Mucosa of rectum (tissue), 2 donors: ENCODE results near the gene SAMD14.
A peak's percentile ranks its signal among the peaks of the same experiment; 100 is the strongest.

Source experiments
- H3K27ac ChIP-seq, 2 donors: one replicate each; pipeline ENCODE4 v1.7.0; 2013; ENCODE audit warnings: inconsistent platforms in 2 of 2, low read depth in 2 of 2, low read length in 2 of 2
- H3K27me3 ChIP-seq, 2 donors: one replicate each; pipeline ENCODE4 v1.7.0; 2013; ENCODE audit warnings: low read length in 2 of 2; ENCODE audit not compliant: control insufficient read depth in 2 of 2, insufficient read depth in 2 of 2
- H3K36me3 ChIP-seq, 2 donors: one replicate each; pipeline ENCODE4 v1.7.0; 2013; ENCODE audit warnings: low read length in 2 of 2; ENCODE audit not compliant: control insufficient read depth in 2 of 2, insufficient read depth in 2 of 2
- H3K4me1 ChIP-seq, 2 donors: one replicate each; pipeline ENCODE4 v1.7.0; 2013; ENCODE audit warnings: low read length in 2 of 2, mild to moderate bottlenecking in 1 of 2; ENCODE audit not compliant: control insufficient read depth in 2 of 2, insufficient read depth in 2 of 2
- H3K4me3 ChIP-seq, 2 donors: one replicate each; pipeline ENCODE4 v1.7.0; 2013; ENCODE audit warnings: low read length in 2 of 2
- H3K9ac ChIP-seq, 2 donors: one replicate each; pipeline ENCODE4 v1.7.0; 2013; ENCODE audit warnings: low read length in 2 of 2, low read depth in 1 of 2, mild to moderate bottlenecking in 1 of 2
- H3K9me3 ChIP-seq, 2 donors: one replicate each; pipeline ENCODE4 v1.7.0; 2013; ENCODE audit warnings: low read length in 2 of 2; ENCODE audit not compliant: control insufficient read depth in 2 of 2
- donor health status: healthy.
- donor health status: Normal muscosa, but diverticular disease.

The SAMD14 gene

DNA sequence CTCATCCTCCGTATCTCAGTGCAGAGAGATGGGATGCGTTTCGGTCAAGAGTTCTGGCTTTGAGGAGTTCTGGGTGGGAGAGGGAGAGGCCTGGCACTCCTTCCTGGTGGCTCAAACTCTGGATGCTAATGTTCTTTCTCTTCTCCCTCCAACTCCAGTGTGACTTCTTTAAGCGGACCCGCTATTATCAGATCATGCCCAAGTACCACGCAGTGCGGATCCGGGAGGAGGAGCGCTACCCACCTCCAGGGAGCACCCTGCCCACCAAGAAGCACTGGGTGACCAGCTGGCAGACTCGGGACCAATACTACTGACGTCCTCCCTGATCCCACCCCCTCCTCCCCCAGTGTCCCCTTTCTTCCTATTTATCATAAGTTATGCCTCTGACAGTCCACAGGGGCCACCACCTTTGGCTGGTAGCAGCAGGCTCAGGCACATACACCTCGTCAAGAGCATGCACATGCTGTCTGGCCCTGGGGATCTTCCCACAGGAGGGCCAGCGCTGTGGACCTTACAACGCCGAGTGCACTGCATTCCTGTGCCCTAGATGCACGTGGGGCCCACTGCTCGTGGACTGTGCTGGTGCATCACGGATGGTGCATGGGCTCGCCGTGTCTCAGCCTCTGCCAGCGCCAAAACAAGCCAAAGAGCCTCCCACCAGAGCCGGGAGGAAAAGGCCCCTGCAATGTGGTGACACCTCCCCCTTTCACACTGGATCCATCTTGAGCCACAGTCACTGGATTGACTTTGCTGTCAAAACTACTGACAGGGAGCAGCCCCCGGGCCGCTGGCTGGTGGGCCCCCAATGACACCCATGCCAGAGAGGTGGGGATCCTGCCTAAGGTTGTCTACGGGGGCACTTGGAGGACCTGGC, 40.8 kb downstream of the SAMD14 start:
- Histone ChIP-seq H3K4me3 (no peak overlapping the region), H3K9me3 (no peaks in the 10 kb centered on the region), H3K36me3 (peaks cover 14 to 21% of the 10 kb centered on the region in 2 donors), H3K4me1 (no peaks in the 10 kb centered on the region), H3K27ac (no peak overlapping the region), H3K9ac (no peak overlapping the region), H3K27me3 (no peaks in the 10 kb centered on the region)

DNA sequence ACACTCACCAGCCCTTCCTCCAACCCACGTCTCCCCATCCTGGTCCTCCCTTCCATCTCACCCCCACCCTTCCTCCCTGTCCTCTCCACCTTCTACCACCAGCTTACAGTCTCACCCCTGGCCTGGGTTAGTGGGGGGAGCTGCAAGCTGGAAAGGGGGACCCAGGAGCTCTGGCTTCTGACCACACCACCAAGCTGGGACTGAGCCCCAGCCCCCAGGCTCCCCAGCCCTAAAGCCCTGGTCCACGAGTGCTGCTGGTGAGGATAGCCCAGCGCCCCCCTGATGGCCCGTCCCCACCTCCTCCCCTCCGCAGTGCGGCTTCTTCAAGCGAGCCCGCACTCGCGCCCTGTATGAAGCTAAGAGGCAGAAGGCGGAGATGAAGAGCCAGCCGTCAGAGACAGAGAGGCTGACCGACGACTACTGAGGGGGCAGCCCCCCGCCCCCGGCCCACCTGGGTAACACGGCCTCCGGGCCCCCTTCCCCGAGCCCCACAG, 42.0 kb downstream of the SAMD14 start:
- Histone ChIP-seq H3K9me3 (no peaks in the 10 kb centered on the region), H3K4me1 (no peaks in the 10 kb centered on the region), H3K9ac (no peak overlapping the region), H3K27me3 (no peaks in the 10 kb centered on the region), H3K4me3 (no peak overlapping the region), H3K36me3 (peaks cover 14 to 21% of the 10 kb centered on the region in 2 donors), H3K27ac (no peak overlapping the region)

DNA sequence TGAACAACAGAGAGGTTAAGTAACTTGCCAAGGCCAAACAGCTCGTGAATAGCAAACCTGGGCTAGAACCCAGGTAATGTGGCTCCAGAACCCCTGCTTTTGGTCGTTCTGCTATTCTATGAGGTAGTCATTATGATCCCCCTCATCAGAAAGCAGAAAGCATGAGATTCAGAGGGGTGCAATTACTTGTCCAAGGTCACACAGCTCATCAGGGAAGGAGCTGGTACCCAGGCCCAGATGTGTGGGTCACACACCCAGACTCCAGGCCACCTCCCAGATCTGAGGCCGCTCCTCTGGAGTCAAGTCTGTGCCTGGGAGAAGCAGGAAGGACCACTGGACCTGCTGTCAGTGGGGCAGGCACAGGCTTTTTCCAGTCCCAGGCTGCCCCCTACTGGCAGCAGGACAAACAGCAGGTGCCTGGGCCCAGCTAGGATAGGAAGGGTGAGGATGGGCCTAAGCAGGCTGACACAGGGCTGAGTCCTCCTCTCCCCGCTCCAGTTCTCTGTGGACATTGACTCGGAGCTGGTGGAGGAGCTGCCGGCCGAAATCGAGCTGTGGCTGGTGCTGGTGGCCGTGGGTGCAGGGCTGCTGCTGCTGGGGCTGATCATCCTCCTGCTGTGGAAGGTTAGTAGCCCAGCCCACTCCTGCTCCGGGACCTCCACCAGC, 42.6 kb downstream of the SAMD14 start:
- Histone ChIP-seq H3K9ac (no peak overlapping the region), H3K27ac (no peak overlapping the region), H3K9me3 (no peaks in the 10 kb centered on the region), H3K4me3 (no peak overlapping the region), H3K4me1 (no peaks in the 10 kb centered on the region), H3K27me3 (no peaks in the 10 kb centered on the region), H3K36me3 (peaks cover 16 to 21% of the 10 kb centered on the region in 2 donors)

DNA sequence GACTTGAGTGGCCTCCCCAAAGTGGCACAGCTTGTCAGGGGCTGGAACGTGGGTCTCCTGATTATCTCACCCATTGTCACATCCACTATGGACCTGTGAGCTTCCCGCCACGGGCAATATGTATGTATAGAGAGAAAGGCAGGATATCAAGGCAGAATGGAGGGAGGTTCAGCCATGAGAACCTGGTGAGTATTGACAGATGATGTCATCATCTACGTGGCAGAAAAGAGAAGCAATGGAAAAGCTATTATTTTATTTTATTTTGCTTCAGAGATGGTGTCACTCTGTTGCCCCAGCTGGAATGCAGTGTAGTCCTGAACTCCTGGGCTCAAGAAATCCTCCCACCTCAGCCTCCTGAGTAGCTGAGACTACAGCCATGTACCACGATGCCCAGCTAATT, 48.2 kb downstream of the SAMD14 start:
- Histone ChIP-seq H3K27ac (no peak overlapping the region), H3K4me3 (no peak overlapping the region), H3K27me3 (no peaks in the 10 kb centered on the region), H3K9ac (no peak overlapping the region), H3K4me1 (peaks cover 6 to 12% of the 10 kb centered on the region in 2 donors), H3K36me3 (peaks cover 40 to 45% of the 10 kb centered on the region in 2 donors), H3K9me3 (no peaks in the 10 kb centered on the region)

DNA sequence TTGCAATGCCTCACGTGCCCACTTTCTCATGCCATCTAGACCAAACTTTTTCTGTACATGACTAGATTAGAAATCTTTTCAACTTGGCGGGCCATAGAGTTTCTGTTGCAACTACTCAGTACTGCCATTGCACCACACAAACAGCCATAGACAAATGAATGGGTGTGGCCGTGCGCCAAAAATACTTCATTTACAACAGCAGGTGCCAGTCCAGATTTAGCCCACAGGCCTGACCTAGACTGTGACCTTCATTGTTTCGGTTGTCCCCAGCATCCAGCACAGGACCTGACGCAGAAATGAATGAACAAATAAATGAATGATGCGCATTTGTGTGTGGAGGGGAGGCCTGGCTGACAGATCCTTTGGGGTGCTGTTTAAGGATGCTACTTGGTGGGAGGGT, 49.1 kb downstream of the SAMD14 start:
- H3K27ac ChIP-seq: no peak overlapping the region
- no peak overlapping the region for H3K4me3 ChIP-seq
- no peak overlapping the region for H3K9ac ChIP-seq
- no peaks in the 10 kb centered on the region for H3K27me3 ChIP-seq
- H3K36me3 ChIP-seq: peaks cover 45% of the 10 kb centered on the region in 2 donors
- H3K4me1 ChIP-seq: peaks cover 6 to 12% of the 10 kb centered on the region in 2 donors
- H3K9me3 ChIP-seq: no peaks in the 10 kb centered on the region

DNA sequence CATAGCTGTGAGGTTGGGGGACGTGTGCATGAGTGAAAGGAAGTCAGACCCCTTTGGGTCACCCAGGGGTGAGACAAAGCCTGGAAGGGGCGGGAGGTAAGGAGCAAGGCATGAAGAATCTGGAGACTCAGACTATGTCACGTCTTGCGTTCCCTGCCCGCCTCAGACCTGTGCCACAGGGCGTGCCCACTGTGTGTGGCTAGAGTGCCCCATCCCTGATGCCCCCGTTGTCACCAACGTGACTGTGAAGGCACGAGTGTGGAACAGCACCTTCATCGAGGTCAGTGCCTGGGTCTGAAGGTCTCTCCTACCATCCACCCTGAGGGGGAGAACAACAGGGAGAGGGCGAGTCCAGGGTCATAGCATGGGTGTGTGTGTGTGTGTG, 49.9 kb downstream of the SAMD14 start:
- peak overlapping the region in 1 of 2 donors; percentile 41 for H3K9ac ChIP-seq
- peaks cover 49 to 52% of the 10 kb centered on the region in 2 donors for H3K36me3 ChIP-seq
- H3K27ac ChIP-seq: peak overlapping the region; percentile 45 to 59

DNA sequence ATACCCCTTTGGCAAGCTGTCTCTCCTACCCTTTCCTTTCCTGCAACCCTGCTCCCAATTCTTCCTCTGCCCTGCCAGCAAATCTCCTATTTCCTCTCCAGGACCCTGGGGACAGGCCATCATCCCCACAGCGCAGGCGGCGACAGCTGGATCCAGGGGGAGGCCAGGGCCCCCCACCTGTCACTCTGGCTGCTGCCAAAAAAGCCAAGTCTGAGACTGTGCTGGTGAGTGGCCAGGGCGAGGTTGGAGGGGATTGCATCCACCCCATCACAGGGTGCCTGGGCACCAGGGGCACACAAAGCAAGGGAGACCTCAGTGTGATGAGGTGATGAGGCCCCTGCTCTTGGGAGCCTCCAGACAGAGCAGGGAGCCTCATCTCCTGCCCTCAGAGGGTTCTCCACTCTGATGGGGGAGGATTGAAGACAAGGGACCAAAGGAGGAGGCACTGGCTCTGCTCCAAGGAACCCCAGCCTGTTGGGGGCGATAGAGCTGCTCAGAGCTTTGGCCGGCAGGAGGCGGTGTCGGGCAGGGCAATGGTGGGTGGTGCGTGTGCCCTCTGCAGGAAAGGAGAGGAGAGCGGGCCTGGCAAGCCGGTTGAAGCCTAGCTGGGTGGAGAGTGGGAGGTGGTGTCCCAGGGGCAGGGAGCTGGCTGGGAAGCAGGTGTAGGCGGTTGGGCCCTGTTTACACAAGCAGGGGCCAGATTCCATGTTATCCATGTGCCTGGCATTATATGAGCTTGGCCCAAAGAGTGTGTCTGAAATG, 50.4 kb downstream of the SAMD14 start:
- Histone ChIP-seq H3K27ac (peak overlapping the region; percentile 45 to 59), H3K4me1 (peaks cover 6 to 12% of the 10 kb centered on the region in 2 donors), H3K27me3 (no peaks in the 10 kb centered on the region), H3K9ac (peak overlapping the region in 1 of 2 donors; percentile 41), H3K36me3 (peaks cover 55% of the 10 kb centered on the region in 2 donors), H3K4me3 (no peak overlapping the region), H3K9me3 (no peaks in the 10 kb centered on the region)

More for the DNA sequence above, 49.9 kb downstream of the SAMD14 start:
- Histone ChIP-seq H3K4me3 (no peak overlapping the region), H3K9me3 (no peaks in the 10 kb centered on the region), H3K27me3 (no peaks in the 10 kb centered on the region), H3K4me1 (peaks cover 6 to 12% of the 10 kb centered on the region in 2 donors)

DNA sequence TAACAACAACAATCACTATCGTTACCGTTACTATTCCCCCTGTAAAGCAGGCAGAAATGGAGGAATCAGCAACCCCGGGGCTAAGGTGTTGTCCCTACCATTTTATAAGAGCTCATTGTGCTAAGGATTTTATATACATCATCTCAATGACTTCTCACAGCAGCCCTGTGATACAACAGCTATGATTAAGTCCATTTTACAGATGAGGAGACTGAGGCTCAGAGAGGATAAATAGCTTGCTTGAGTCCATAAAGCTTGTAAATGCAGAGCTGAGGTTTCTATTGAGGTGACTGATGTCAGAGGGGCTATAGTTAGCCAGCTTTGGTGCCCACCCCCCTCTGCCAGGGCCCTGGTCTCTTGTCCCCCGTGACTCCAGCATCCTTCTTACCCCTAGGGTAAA, 51.5 kb downstream of the SAMD14 start:
- Histone ChIP-seq H3K27ac (no peak overlapping the region), H3K36me3 (peaks cover 58 to 59% of the 10 kb centered on the region in 2 donors), H3K9ac (no peak overlapping the region)

DNA sequence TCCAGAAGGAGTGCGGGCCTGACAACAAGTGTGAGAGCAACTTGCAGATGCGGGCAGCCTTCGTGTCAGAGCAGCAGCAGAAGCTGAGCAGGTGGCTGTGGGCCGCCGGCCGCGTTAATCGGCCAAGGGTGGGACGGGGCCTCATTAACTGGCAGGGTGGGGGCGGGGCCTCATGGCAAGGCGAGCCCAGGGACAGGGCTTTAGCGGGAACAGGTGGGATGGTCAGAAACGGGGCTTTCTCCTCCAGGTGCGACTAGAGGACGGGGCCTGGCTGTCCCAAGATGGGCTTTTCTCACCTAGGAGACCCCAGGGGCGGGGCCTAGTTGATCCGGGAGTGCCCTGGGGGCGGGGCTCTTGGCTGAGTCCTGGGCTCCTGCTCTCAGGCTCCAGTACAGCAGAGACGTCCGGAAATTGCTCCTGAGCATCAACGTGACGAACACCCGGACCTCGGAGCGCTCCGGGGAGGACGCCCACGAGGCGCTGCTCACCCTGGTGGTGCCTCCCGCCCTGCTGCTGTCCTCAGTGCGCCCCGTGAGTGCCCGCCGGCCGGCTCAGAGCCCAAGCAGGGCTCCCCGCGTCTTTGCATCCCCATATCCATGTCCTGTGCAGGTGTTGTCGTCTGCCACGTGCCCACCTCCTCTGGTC, 53.2 kb downstream of the SAMD14 start:
- no peaks in the 10 kb centered on the region for H3K9me3 ChIP-seq
- no peaks in the 10 kb centered on the region for H3K27me3 ChIP-seq
- H3K4me1 ChIP-seq: peaks cover 6 to 12% of the 10 kb centered on the region in 2 donors
- no peak overlapping the region for H3K27ac ChIP-seq
- no peak overlapping the region for H3K9ac ChIP-seq
- H3K36me3 ChIP-seq: peaks cover 65 to 67% of the 10 kb centered on the region in 2 donors
- H3K4me3 ChIP-seq: no peak overlapping the region

More for the DNA sequence above, 51.5 kb downstream of the SAMD14 start:
- H3K9me3 ChIP-seq: no peaks in the 10 kb centered on the region
- no peaks in the 10 kb centered on the region for H3K27me3 ChIP-seq
- H3K4me1 ChIP-seq: peaks cover 6 to 12% of the 10 kb centered on the region in 2 donors
- no peak overlapping the region for H3K4me3 ChIP-seq
